DMS114 treated with DMSO at 0.1 percent for 48 hours (cell line): ENCODE measurements around the gene CCDC92.
"Not testable (repeated sequence)": the region's sequence is repeated elsewhere in the genome, so short reads cannot be mapped to it uniquely, and the experiment has no call there.

Source experiments
- DNase-seq: peaks from one replicate; lab custom pipeline; 2025; ENCODE audit not compliant: unreplicated experiment; lab: John Stamatoyannopoulos, UW

The CCDC92 gene

DNA sequence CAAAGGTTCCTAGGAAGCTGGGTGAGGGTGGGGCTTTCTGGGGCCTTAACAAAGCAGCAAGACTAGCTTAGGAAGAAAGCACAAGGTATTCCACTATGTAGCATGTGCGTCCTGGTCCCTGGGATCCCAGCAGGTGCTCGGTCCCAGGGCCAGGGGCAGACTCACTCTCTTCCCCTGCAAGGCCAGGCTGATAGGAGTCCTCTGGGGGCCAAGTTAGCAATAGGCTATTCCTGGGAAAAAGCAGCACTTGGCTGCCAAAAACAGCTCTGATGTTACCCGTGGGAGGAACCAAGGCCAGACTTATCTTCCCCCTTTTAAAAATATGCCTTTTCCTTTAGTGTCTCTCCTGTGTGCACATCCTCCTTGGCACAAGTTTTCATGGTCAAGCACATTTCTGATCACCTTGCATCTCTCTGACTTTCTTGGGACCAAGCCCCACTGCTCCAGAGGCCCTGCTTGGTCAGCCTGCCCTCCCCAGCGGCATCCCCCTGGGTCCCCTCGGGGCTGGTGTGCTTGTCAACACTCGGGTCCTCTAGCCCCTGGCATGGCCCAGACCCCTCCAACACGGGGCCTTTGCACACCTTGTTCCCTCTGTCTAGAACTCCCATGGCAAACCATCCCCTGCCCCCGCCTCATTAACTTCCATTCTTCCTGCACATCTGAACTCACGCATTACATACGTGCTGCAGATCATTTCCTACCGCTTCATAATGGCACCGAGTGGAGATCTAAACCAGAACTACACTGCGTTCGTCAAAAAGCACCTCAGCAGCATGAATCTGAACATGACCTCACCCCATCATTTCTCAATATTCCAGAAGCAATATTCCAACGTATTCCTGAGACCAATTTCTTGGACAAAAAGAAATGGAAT lies 21.9 kb downstream of the CCDC92 start:
- no peak for DNase-seq

DNA sequence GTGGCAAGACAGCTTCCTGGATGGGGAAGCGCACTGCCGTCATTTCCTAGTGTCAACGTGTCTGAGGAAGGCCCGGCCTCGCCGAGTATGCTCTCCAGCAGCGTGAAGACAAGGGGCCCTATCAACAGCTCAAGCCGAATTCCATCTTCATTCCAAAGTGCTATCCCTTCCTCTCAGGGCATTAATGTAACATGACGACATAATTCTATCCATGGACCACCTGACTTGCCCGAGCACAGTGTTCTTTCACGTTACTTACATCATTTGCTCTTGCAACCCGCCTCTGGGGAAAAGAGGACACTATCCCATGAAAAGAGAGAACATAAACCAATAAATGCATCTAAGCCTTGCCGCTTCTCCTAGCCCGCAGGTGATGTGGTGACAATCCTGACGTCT lies 22.9 kb downstream of the CCDC92 start:
- DNase-seq: no peak

DNA sequence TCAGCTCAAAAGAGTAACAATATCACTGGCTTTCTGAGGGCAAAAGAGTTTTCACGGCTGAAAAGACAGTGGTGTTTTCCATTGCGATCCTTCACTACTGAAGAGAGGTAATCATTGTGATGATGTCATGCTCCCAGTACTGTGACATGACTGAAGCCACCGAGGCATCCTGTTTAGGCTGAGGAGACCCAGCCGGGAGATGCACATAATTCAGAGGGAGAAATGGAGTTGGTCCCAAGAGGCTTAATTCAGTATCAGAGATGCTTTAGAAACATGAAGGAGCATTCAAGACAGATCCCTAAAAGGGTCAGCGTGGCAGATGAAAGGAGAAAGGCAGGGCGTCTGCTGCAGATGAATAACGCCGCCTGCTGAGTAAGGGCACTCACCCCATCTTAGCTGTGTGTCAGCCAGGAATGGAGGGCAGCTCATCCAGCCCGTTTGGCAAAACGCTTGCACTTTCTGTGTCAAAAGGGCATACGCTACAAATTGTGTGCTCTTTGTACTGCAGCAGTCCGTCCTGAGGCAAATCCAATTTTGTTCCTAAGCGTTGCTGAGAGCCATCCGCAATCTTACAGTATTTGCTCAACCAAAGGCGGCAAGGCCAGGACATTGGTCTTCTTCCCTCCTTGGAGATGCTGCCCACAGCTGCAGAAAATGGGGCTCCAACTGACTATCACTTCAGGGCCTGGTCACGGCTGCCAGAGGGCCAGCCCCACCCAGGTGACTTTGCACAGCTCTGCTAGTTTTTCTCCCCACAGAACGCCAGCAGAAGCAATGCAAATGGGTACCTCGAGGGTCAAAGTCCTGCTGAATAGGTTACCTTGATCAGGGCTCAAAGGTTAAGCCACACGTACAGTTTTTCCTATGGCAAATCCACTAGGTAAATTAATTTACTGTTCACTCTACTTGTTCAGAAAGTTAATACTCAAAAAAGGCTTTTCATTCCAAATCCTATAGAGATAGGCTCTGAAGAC lies 23.5 kb downstream of the CCDC92 start:
- no peak for DNase-seq

DNA sequence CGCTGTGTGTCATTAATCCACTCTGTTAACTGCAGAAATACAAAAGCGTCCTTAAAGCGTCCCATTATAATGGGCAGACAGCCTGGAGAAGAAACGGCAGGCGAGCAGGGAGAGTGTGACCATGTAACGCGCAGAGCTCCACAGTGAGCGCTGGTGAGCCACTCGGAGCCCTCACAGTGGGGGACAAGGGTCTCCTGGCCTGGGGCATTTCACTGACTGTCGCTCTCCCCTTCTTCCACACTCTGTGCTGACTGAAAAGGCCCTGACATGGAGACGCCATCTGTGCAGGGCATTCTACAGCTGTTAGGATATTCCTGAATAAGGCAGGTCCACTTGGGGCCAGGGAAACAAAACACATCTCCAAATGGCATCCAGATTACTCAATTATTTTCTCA lies 24.2 kb downstream of the CCDC92 start:
- no peak for DNase-seq

DNA sequence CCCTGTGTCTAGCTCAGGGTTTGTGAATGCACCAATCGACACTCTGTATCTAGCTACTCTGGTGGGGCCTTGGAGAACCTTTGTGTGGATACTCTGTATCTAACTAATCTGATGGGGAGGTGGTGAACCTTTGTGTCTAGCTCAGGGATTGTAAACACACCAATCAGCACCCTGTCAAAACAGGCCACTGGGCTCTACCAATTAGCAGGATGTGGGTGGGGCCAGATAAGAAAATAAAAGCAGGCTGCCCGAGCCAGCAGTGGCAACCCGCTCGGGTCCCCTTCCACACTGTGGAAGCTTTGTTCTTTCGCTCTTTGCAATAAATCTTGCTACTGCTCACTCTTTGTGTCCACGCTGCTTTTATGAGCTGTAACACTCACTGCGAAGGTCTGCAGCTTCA lies 25.1 kb downstream of the CCDC92 start:
- DNase-seq: not testable (repeated sequence)

DNA sequence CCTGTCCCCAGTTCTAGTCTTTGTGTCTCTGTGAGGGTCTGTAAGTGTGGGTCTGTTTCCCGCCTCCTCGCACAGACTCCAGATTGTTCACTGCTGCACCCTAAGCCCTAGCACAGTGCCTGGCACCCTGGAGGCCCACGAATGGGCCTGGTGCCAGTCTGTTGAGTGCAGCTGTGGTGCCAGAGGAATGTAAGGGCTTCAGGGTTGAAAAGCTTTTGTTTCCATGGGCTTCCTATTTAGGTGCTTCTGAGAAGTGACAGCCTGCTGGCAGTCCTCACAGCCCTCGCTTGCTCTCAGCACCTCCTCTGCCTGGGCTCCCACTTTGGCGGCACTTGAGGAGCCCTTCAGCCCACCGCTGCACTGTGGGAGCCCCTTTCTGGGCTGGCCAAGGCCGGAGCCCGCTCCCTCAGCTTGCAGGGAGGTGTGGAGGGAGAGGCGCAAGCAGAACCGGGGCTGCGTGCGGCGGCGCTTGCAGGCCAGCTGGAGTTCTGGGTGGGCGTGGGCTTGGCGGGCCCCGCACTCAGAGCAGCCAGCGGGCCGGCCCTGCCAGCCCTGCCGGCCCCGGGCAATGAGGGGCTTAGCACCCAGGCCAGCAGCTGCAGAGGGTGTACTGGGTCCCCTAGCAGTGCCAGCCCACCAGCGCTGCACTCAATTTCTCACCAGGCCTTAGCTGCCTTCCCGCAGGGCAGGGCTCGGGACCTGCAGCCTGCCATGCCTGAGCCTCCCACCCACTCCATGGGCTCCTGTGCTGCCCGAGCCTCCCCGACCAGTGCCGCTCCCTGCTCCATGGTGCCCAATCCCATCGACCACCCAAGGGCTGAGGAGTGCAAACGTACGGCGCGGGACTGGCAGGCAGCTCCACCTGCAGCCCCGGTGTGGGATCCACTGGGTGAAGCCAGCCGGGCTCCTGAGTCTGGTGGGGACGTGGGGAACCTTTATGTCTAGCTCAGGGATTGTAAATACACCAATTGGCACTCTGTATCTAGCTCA lies 25.8 kb downstream of the CCDC92 start:
- DNase-seq: not testable (repeated sequence)

DNA sequence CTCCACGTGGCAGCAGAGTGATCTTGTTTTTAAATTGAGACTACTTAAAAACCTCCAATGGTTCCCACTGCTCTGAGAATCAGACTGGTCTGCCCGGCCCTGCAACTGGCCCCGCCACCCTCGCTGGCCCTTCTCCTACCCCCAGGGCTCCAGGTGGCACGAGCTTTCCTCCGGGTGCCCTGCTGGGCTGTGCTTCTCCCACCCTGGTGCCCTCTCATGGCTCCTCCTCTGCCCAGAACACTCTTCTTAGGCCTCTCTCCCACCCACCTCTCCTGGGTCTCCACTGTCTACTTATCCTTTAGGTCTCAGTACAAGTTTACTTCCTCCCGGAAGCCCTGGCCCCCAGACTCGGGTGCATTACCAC lies 26.5 kb downstream of the CCDC92 start:
- no peak for DNase-seq

DNA sequence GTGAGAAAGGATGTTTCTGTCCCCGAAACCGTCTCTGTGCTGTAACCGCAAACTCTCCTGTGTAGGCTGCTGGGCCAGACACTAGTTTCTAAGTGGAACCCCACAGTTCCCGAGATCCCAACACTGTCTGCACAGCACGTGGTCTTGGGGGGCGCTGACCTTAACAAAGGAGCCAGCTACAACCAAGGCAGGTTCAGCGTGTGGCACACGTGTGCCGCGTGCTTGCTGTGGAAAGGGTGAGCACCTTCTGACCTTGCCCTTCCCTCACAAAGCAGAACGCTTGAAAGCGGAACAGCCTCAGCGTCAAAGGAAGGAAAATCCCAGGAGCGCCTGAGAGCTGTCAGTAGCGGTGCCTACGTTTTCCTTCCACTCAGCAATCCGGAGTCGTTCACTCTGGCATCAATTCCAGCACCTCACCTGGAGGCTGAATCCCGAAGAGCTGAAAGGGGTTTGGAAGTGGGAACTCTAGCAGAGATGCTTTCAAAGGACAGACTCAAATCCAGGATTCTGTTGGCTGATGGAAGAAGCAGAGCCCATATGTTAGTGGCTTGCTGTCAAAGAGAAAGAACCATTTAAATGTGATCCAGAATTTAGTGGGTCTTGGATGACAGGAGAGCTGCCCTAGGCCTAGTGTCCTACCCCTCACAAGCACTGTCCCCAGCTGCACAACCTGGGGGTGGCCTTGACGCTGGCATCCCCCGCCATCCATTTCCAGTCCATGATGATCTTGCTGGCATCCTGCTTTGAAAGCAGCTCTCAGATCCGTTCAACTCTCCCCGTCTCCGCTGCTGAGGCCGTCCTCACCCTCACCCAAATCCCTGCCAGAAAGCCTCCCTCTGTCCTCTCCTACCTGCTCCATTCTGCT lies 27.1 kb downstream of the CCDC92 start:
- no peak for DNase-seq

DNA sequence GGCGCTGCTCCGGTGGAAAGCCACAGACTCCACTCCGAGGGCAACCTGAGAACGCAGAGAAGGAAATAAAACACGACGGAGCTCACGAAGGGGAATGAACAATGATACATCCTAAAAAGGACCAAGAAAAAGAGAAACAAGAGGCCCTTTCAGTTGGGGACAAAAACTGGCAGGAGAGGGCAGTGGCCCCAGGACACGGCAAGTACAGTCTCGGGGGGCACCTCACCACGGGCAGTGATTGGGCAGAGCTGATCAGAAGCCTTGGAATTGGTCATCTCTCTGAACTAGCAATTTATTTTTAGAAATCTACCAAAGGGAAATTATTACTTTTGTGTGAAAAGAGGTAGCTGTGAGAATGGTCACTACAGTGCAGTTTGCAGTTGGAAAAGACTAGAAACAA lies 27.9 kb downstream of the CCDC92 start:
- no peak for DNase-seq

DNA sequence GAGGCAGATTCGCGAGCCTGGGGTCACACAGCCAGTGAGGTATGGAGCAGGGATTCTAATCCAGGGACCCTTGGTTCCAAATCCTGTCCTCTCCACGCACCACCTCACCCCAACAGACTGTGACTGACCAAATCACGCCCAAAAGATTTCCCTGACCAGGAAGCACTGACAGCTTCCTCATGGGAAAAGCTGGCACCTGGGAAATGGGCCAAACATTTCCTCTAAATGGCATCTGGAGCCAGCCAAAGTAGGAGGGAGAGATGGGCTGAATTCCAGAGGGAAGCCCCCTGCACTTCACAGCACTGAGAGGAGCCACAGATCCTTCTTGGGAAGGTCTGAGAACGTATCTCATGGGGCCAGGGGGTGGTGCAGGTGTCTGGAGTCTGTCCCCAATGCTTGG lies 28.8 kb downstream of the CCDC92 start:
- DNase-seq: no peak

DNA sequence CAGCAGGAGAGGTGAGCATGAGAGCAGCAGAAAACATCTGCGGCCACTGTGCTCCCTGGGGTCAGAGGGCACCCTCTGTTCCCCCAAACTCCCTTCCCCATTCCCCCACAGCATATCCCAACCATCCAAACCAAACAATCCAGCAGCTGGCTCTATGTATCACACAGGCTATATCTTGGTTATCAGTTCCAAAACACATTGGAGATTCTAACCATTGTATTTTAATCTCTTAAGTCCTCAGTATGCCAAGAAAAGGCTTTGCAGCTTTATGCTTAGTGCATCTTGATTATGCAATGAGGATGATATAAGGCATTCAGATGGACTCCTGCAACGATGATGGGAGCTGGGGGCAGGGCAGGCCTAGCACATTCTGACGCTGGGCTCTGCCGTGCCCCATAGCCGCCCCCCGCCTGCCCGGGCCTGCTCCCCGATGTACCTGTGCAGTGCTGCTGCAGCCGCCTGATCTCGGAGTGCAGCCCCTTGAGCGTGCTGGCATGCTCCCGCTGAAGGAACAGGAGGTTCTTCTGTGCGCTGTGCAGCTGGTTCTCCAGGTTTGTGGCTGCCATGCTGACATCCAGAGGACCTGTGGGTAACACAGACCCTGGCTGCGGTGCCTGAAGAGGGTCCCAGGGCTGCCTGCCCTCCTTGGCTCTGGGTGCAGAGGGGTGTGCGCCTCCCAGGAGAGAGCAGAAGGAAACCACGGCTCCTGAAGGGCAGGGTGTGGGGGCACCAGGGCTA lies 29.6 kb downstream of the CCDC92 start:
- no peak for DNase-seq

DNA sequence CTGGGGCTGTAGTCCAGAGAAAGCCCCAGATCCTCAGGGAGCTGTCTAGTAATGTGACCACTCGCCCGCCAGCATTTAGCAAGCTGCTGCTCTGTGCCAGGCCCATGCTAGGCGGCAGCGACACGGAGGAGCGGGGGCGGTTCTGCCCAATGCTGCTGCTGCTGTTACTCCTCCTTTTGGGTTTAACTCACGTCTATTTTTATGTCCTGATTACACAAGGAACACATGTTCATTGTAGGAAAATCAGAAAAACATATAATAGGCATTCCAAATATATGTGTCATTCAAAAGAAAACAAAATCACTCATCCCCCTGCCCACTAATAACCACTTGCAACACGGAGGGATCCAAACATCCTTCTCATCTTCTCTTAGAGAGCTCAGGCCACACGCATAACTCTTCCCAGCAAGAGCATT lies 30.4 kb downstream of the CCDC92 start:
- DNase-seq: no peak

DNA sequence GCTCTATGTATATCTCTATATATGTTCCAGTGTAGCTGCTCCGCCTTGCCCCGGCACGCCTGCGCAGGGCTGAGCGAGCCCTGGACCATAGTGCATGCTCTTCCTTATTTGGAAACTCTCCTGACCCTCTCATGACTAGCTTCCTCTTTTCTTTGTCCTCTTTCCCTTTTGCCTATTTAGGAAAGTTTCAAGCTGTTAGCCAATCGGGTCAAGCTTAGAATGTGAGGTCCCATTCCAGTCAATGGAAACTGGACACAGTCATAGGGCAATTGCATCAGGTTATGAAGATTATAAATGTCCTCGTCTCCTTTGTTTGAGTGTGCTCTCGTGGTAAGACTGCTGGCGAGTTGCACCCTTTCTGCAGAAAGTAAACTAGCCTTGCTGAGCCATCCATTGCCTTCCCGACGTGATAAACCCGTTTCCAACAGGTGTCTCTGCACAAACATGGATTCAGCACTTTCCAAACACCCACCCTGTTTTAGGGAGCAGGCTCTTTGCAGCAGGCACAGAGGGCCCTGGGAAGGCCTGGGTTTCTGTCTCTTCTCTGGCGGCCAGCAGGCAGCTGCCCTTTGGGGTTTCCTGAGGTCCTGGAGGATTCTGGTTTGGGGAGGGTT lies 30.9 kb downstream of the CCDC92 start:
- no peak for DNase-seq

DNA sequence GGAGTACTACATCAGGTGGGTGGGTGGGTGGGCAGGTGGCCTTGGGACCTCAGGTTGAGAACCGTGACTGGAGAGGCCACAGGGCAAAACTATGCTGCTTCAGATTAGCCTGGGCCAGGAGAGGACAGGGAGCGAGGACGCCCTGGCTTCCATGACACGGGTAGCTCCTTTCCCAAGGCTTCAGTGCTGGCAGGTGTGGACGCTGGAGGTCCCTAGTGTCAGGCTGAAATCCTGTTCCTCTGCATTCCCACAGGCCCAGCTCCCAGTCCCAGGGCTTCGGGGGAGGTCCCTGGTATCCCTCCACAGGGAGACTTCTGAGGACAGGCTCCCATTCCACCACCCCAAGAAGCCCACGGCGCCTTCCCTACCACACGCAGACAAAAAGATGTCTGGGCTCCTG lies 31.6 kb downstream of the CCDC92 start:
- DNase-seq: no peak

DNA sequence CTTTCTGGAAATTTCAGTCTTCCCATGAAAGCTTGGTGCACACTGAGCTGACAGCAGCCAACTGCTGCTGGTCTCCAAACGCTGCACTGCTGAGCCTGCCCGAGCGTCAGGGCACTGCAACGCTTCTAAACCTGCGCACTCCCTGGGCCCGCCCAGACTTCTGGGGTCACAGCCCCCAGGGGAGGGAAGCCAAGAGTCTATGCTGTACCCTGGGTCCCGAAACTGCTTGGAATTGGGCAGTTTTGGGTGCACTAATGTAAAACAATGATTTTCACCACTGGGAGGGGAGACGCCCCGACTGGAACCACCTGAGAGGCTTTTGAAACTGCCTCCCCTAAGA lies 32.0 kb downstream of the CCDC92 start:
- DNase-seq: no peak

DNA sequence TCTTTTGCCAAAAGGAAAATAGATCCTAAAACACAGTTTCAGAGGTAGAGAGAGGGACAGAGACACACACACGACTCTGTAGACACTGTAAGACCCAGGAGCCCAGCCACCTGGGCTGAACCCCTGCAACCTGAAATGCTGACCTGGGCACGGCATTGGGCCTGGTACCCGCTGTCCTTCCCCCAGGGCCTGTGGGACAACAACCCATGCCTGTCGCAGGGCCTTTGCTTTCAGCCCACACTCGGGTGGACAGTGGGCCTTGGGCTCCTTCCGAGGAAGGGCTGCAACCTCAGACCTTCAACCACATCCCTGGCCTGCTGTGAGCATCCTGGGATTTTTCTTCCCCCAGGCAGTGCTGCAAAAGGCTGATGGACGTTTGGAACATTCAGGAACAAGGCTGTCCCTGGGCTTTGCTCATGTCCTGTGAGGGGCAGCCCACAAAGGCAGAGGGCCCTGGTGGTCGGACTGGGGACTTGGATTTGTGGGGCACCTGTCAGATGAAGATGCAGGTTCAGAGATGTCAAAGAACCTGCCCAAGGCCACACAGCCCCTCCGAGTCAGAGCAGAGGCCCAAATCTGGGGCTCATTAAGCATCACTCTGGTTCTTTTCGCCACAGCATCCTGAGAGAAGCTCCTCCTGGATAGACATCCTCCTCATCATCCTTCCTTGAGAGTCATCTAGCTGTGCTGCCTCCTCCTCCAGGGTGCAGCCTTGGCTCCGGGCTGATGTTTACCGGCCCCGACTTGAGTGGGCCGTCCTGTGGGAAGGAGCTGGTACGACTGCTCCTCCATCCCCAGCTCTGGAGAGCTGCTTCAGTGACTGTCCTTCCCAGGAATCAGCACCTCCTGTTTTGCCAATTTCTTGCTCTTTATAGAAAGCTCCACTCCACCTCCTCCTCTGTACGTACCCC lies 32.7 kb downstream of the CCDC92 start:
- no peak for DNase-seq

DNA sequence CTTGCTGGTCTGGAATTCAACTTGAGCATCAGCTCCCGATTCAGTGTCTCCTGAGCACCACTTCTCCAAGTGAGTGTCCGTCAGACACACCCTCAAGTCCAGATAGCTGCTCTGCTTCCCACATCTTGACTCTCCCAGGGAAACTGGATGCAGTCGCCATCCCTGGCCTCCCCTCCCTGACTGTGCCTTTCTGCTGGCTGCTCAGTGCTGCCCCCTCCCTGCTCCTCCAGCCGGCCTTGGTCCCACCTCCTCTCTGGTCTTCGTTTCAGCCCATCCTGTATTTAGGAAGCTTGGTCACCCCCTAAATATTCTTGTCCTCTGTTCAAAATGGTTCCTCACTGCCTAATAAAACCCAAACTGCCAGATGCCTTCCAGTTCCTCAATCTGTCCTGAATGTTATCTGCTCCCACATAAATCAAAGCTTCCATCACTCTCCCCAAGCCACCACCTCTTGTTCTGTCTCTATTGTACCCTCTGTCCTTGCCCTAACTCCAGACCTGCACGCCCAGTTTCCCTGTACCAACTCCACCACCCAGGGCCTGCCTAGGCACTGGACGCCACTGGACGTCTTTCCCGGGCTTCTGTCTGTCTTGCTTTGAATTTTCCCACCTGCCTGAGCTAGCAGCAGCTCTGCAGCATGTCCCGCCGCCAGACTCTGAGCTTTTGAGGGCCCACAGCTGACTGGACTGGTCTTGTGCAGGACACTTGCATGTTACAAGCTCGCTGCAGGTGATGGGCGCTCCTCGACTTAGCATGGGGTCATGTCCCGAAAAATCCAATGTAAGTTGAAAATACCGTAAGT lies 33.8 kb downstream of the CCDC92 start:
- no peak for DNase-seq
